HCT116 (cell line): ENCODE data around the gene ITIH5. TPM values are rescaled to one million over a fixed set of nuclear protein-coding genes. Genes with fewer than 3 reads are reported as not detected.

Source experiments
- ATAC-seq: fragments of 200-7000 bp; cut with Tn5 transposase; 2 replicates; pipeline ENCODE4 v1.9.1; 2020; ENCODE audit warnings: mild to moderate bottlenecking, moderate library complexity
- BruUV-seq: library from RNA; stranded (reverse); fragments of 400-500 nt; replicated peaks from 2 replicates; lab custom pipeline; 2021; lab: Mats Ljungman, UMichigan
- CTCF ChIA-PET: fragments of 300-600 bp; sonication (Branson Sonifier 250); formaldehyde crosslinking; loops from one replicate; lab custom pipeline; 2021; ENCODE audit warnings: antibody characterized with exemption; lab: Charles Lee
- POLR2A ChIA-PET: fragments of 300-600, 350-600 bp; sonication (Branson Sonifier 250); formaldehyde crosslinking; loops from one replicate; lab custom pipeline; 2021; ENCODE audit warnings: antibody characterized with exemption; lab: Charles Lee
- RAD21 ChIA-PET, 2 experiments: fragments of 300-600 bp; sonication (Branson Sonifier 250); formaldehyde crosslinking; loops; one replicate each; lab custom pipeline; 2023; ENCODE audit warnings: low total read pairs in 2 of 2; ENCODE audit not compliant: uncharacterized antibody in 2 of 2, unreplicated experiment in 2 of 2, low non-redundant PET in 1 of 2; lab: Charles Lee
- DNase-seq: peaks from one replicate; pipeline ENCODE4 v3.0.0-alpha.2; 2010; ENCODE audit warnings: low read depth, low spot score
- H2AFZ ChIP-seq: fragments of 200-600 bp; shearing (Covaris generic), sonication (generic); 2 replicates; pipeline ENCODE4 v1.6.1; 2017; ENCODE audit warnings: low read depth, mixed run types, mixed read lengths, antibody characterized with exemption, low read length; ENCODE audit not compliant: poor library complexity, severe bottlenecking
- H3K27ac ChIP-seq: 2 replicates; pipeline ENCODE4 v1.5.1; 2012; ENCODE audit warnings: low read depth, low read length
- H3K27me3 ChIP-seq: fragments of 200-600 bp; sonication (generic); 2 replicates; pipeline ENCODE4 v1.6.1; 2016; ENCODE audit warnings: mixed run types, low read length, mixed read lengths; ENCODE audit not compliant: insufficient read depth
- H3K36me3 ChIP-seq, 2 experiments: fragments of 200-500 bp in 1 of 2; fragments of 200-600 bp in 1 of 2; sonication (Bioruptor generic) in 1 of 2; sonication (generic) in 1 of 2; 2 replicates each; pipeline versions ENCODE4 v1.5.1 to v1.6.1; 2014 to 2016; ENCODE audit warnings: low read length in 2 of 2, inconsistent platforms in 1 of 2, mixed read lengths in 1 of 2, mixed run types in 1 of 2; ENCODE audit not compliant: insufficient read depth in 2 of 2, control insufficient read depth in 1 of 2
- H3K4me1 ChIP-seq, 2 experiments: fragments of 200-600 bp in 1 of 2; sonication (generic) in 1 of 2; 2 replicates each; pipeline versions ENCODE4 v1.5.1 to v1.6.1; 2012 to 2017; ENCODE audit warnings: low read length in 2 of 2, inconsistent platforms in 1 of 2, mild to moderate bottlenecking in 1 of 2, mixed read lengths in 1 of 2, mixed run types in 1 of 2, moderate library complexity in 1 of 2; ENCODE audit not compliant: insufficient read depth in 2 of 2, control insufficient read depth in 1 of 2
- H3K4me2 ChIP-seq: fragments of 200-600 bp; sonication (generic); 2 replicates; pipeline ENCODE4 v1.6.1; 2017; ENCODE audit warnings: mixed run types, low read length, mixed read lengths
- H3K4me3 ChIP-seq, 2 experiments: fragments of 200-600 bp in 1 of 2; sonication (generic) in 1 of 2; replicated peaks in 1 of 2; 2 replicates each; pipeline ENCODE4 v1.5.1; 2011 to 2016; ENCODE audit warnings: low read length in 2 of 2, control low read depth in 1 of 2, low read depth in 1 of 2, mild to moderate bottlenecking in 1 of 2, mixed read lengths in 1 of 2, mixed run types in 1 of 2
- H3K79me2 ChIP-seq: fragments of 200-600 bp; sonication (generic); 2 replicates; pipeline ENCODE4 v1.6.1; 2017; ENCODE audit warnings: mild to moderate bottlenecking, mixed run types, low read length, moderate library complexity, mixed read lengths; ENCODE audit not compliant: insufficient read depth
- H3K9ac ChIP-seq: fragments of 200-600 bp; sonication (generic); 2 replicates; pipeline ENCODE4 v1.6.1; 2016; ENCODE audit warnings: low read length, mixed read lengths
- H3K9me2 ChIP-seq: fragments of 200-600 bp; sonication (generic), shearing (Covaris generic); 2 replicates; pipeline ENCODE4 v1.6.1; 2017; ENCODE audit warnings: mixed run types, mild to moderate bottlenecking, moderate library complexity; ENCODE audit not compliant: insufficient read depth
- H3K9me3 ChIP-seq, 2 experiments: fragments of 200-500 bp in 1 of 2; fragments of 200-600 bp in 1 of 2; sonication (Bioruptor generic) in 1 of 2; sonication (generic) in 1 of 2; 2 replicates each; pipeline ENCODE4 v1.6.1; 2014 to 2017; ENCODE audit warnings: low read length in 2 of 2, mixed read lengths in 2 of 2, inconsistent platforms in 1 of 2, low read depth in 1 of 2, mild to moderate bottlenecking in 1 of 2, mixed run types in 1 of 2, moderate library complexity in 1 of 2; ENCODE audit not compliant: control insufficient read depth in 1 of 2, insufficient read depth in 1 of 2
- H4K20me1 ChIP-seq: fragments of 200-600 bp; sonication (generic), shearing (Covaris generic); 2 replicates; pipeline ENCODE4 v1.6.1; 2017; ENCODE audit warnings: mixed run types, mild to moderate bottlenecking, moderate library complexity; ENCODE audit not compliant: insufficient read depth
- CBX3 ChIP-seq: IDR thresholded peaks from 2 replicates; pipeline ENCODE4 v1.6.1; 2012; ENCODE audit warnings: low read depth
- CEBPB ChIP-seq: IDR thresholded peaks from 2 replicates; pipeline ENCODE4 v1.6.1; 2012; ENCODE audit warnings: low read depth
- EGR1 ChIP-seq: IDR thresholded peaks from 2 replicates; pipeline ENCODE4 v1.6.1; 2012; ENCODE audit warnings: low read depth
- ELF1 ChIP-seq: IDR thresholded peaks from 2 replicates; pipeline ENCODE4 v1.6.1; 2012; ENCODE audit warnings: low read depth, borderline replicate concordance
- EZH2phosphoT487 ChIP-seq: fragments of 200-600 bp; IDR thresholded peaks from 2 replicates; pipeline ENCODE4 v1.6.1; 2018; ENCODE audit warnings: antibody characterized with exemption, borderline replicate concordance
- FOSL1 ChIP-seq: IDR thresholded peaks from 2 replicates; pipeline ENCODE4 v1.6.1; 2012; ENCODE audit warnings: low read depth
- POLR2A ChIP-seq: IDR thresholded peaks from 2 replicates; pipeline ENCODE4 v1.7.0; 2011; ENCODE audit warnings: borderline replicate concordance; ENCODE audit not compliant: insufficient read depth, insufficient read length; ENCODE audit errors: extremely low read depth
- POLR2AphosphoS5 ChIP-seq: IDR thresholded peaks from 2 replicates; pipeline ENCODE4 v1.6.1; 2011; ENCODE audit warnings: mild to moderate bottlenecking, low read depth, low read length, moderate library complexity
- SRF ChIP-seq: IDR thresholded peaks from 2 replicates; pipeline ENCODE4 v1.6.1; 2012; ENCODE audit warnings: low read depth
- ZFX ChIP-seq: fragments of 450-650 bp; IDR thresholded peaks from 2 replicates; pipeline ENCODE4 v1.6.1; 2017
- intact Hi-C: fragments of 100-400 bp; cut with micrococcal nuclease; formaldehyde crosslinking; loops from 2 replicates; pipeline ENCODE4 v1.10.0; 2022
- total RNA-seq: library from RNA; stranded (reverse); gene quantifications from one replicate; pipeline ENCODE4 v1.2.1, GENCODE V29; 2021; ENCODE audit not compliant: unreplicated experiment
- TF ChIP-seq, protein P1 (sequence below): IDR thresholded peaks from 2 replicates; pipeline ENCODE4 v1.6.1; 2012; ENCODE audit warnings: low read depth
- TF ChIP-seq, protein P2 (sequence below): IDR thresholded peaks from 2 replicates; pipeline ENCODE4 v1.6.1; 2012

ITIH5 gene
- total RNA-seq, 1 experiment from 2014 or later = not detected

DNA sequence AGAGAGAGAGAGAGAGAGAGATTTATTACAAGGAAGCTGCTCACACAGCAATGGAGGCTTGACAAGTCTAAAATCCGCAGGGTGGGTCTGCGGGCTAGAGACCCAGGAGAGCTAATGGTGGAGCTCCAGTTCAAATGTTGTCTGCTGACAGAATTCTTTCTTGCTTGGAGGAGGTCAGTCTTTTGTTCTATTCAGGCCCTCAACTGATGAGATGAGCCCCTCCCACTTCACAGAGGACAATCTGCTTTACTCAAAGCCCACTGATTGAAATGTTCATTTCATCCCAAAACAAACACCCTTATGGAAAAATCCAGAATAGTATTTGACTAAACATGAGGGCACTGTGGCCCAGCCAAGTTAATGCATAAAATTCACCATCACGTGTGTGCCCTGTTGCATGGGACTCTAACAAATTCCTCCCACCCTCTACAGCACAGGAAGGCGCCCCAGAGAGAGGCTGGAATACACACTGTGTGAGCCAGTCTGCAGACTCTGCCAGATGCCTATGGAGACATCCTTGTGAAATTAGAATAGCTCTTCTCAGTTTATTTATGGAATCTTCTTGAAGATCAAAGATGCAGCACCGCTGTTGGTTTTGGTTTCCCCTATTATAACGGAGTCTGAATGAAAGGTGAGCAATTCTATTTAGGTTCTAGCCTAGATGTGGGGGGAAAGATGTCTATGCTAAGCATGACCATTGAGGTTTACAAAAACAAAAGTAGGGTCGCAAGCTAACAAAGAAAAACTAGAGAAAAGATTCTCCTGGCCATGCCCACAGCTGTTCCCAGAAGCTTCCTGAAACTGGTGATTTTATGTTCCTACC lies 132.9 kb downstream of the ITIH5 start:
- RAD21 ChIA-PET = no interaction called here
- no peak overlapping the region for H3K4me3 ChIP-seq
- DNase-seq (no peak), ATAC-seq (no peak)
- H3K79me2 ChIP-seq = no peaks in the 10 kb centered on the region
- no peak overlapping the region for H3K27ac ChIP-seq
- H3K4me1 ChIP-seq = no peaks in the 10 kb centered on the region
- no peaks in the 10 kb centered on the region for H3K9me3 ChIP-seq
- H3K4me2 ChIP-seq = no peak overlapping the region
- no peaks in the 10 kb centered on the region for H3K9me2 ChIP-seq
- no peak overlapping the region for H2AFZ ChIP-seq
- no peaks in the 10 kb centered on the region for H3K36me3 ChIP-seq
- POLR2A ChIA-PET = no interaction called here
- TF ChIP-seq EZH2phosphoT487 = no peak
- TF ChIP-seq ELF1 = no peak
- TF ChIP-seq SRF = no peak
- no peak for TF ChIP-seq POLR2AphosphoS5
- TF ChIP-seq ZFX = no peak
- peaks cover 25% of the 10 kb centered on the region for H3K27me3 ChIP-seq
- intact Hi-C loops = no loop called here
- CTCF ChIA-PET = interaction anchor here (1.0 to 2.0 kb wide), 3 partner anchors 8 to 153 kb away, joined by 4 to 6 read pairs (median 6); no protein-coding TSS in a partner anchor
- no peak overlapping the region for H3K9ac ChIP-seq
- no TSS peak for BruUV-seq
- H4K20me1 ChIP-seq = no peaks in the 10 kb centered on the region

DNA sequence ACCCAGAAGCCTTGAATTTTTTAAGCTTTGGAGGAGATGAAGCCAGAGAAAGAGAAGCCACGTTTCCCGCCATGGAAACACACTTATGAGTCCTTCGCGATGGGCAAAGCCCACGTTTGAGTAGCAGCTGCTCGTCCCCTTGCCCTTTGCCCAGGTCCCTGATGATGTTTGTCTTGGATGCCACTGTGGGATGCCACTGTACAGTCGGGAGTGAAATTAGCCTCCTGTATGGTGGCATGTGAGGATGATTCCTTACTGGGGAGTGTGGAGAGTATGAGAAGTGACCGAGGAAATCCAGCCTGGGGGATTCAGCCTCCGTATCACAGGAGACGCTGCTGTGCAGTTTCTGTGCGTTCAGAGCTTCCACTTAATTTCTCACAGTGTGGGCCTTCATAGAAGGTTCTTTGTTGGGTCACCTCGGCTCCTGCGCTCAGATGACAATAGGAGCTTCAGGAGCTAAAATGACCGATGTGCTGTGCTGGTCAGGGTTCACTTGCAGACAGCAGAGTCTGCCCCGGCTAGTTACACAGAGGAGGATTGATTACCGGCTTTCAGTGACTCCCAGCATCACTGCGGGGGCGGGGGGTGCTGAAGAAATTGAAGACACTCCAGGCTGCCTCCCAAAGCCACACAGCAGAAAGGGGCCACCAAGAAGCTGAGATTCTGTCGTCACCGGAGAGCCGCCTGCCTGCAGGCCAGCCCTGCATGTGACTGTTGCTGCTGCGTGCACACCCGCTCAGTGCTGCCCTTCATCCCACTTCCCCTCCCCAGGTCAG lies 133.9 kb downstream of the ITIH5 start:
- H3K27ac ChIP-seq = no peak overlapping the region
- no peaks in the 10 kb centered on the region for H3K9me2 ChIP-seq
- ChIA-PET POLR2A (no interaction called here), CTCF (interaction anchor here (1.2 kb wide), 1 partner anchor 154 kb away, joined by 6 read pairs; no protein-coding TSS in a partner anchor), RAD21 (no interaction called here)
- BruUV-seq = no TSS peak
- no peak for DNase-seq
- no peak overlapping the region for H2AFZ ChIP-seq
- intact Hi-C loops = no loop called here
- no peak overlapping the region for H3K4me3 ChIP-seq
- TF ChIP-seq POLR2A = no peak
- TF ChIP-seq, protein P1, sequence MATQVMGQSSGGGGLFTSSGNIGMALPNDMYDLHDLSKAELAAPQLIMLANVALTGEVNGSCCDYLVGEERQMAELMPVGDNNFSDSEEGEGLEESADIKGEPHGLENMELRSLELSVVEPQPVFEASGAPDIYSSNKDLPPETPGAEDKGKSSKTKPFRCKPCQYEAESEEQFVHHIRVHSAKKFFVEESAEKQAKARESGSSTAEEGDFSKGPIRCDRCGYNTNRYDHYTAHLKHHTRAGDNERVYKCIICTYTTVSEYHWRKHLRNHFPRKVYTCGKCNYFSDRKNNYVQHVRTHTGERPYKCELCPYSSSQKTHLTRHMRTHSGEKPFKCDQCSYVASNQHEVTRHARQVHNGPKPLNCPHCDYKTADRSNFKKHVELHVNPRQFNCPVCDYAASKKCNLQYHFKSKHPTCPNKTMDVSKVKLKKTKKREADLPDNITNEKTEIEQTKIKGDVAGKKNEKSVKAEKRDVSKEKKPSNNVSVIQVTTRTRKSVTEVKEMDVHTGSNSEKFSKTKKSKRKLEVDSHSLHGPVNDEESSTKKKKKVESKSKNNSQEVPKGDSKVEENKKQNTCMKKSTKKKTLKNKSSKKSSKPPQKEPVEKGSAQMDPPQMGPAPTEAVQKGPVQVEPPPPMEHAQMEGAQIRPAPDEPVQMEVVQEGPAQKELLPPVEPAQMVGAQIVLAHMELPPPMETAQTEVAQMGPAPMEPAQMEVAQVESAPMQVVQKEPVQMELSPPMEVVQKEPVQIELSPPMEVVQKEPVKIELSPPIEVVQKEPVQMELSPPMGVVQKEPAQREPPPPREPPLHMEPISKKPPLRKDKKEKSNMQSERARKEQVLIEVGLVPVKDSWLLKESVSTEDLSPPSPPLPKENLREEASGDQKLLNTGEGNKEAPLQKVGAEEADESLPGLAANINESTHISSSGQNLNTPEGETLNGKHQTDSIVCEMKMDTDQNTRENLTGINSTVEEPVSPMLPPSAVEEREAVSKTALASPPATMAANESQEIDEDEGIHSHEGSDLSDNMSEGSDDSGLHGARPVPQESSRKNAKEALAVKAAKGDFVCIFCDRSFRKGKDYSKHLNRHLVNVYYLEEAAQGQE = no peak
- TF ChIP-seq EGR1 = no peak
- no peak for TF ChIP-seq CBX3
- TF ChIP-seq, protein P2, sequence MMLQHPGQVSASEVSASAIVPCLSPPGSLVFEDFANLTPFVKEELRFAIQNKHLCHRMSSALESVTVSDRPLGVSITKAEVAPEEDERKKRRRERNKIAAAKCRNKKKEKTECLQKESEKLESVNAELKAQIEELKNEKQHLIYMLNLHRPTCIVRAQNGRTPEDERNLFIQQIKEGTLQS = no peak
- TF ChIP-seq CEBPB = no peak
- TF ChIP-seq ELF1 = no peak
- TF ChIP-seq ZFX = no peak
- TF ChIP-seq FOSL1 = no peak
- H3K4me1 ChIP-seq = no peaks in the 10 kb centered on the region
- no peaks in the 10 kb centered on the region for H4K20me1 ChIP-seq
- peaks cover 34% of the 10 kb centered on the region for H3K27me3 ChIP-seq
- no peaks in the 10 kb centered on the region for H3K36me3 ChIP-seq
- no peaks in the 10 kb centered on the region for H3K79me2 ChIP-seq
- no peak overlapping the region for H3K4me2 ChIP-seq
- no peaks in the 10 kb centered on the region for H3K9me3 ChIP-seq
- no peak for ATAC-seq
- no peak overlapping the region for H3K9ac ChIP-seq
